Skeletal muscle tissue (tissue), 4 donors: Measurements from ENCODE around the gene ZNF518B. TPM values are rescaled to one million over a fixed set of nuclear protein-coding genes. Genes with fewer than 3 reads are reported as not detected.

Experiments
- H3K27ac ChIP-seq: one replicate; pipeline ENCODE4 v1.7.0; 2013; ENCODE audit warnings: mild to moderate bottlenecking, low read depth, low read length, inconsistent platforms
- H3K27me3 ChIP-seq, 3 donors: one replicate each; pipeline ENCODE4 v1.7.0; 2013; ENCODE audit warnings: low read length in 3 of 3; ENCODE audit not compliant: control insufficient read depth in 3 of 3, insufficient read depth in 3 of 3
- H3K36me3 ChIP-seq, 3 donors: one replicate each; pipeline ENCODE4 v1.7.0; 2013; ENCODE audit warnings: low read length in 3 of 3; ENCODE audit not compliant: control insufficient read depth in 3 of 3, insufficient read depth in 3 of 3
- H3K4me1 ChIP-seq, 3 donors: one replicate each; pipeline ENCODE4 v1.7.0; 2013; ENCODE audit warnings: low read length in 3 of 3, mild to moderate bottlenecking in 3 of 3; ENCODE audit not compliant: control insufficient read depth in 3 of 3, insufficient read depth in 3 of 3
- H3K4me3 ChIP-seq, 3 donors: one replicate each; pipeline ENCODE4 v1.7.0; 2013; ENCODE audit warnings: low read length in 3 of 3
- H3K9ac ChIP-seq, 3 donors: one replicate each; pipeline ENCODE4 v1.7.0; 2013; ENCODE audit warnings: low read length in 3 of 3, mild to moderate bottlenecking in 3 of 3, moderate library complexity in 2 of 3, low read depth in 1 of 3
- H3K9me3 ChIP-seq, 3 donors: one replicate each; pipeline ENCODE4 v1.7.0; 2013; ENCODE audit warnings: low read length in 3 of 3; ENCODE audit not compliant: control insufficient read depth in 3 of 3
- total RNA-seq: library from RNA; depleted of rRNA; stranded (reverse); fragments of >200 nt; gene quantifications from one replicate; pipeline ENCODE4 v1.2.3, GENCODE V29; 2014
- donor health status: Osteomylitis.

The ZNF518B gene
- total RNA-seq, 1 donor from 2014 or later = 23.5 TPM

DNA sequence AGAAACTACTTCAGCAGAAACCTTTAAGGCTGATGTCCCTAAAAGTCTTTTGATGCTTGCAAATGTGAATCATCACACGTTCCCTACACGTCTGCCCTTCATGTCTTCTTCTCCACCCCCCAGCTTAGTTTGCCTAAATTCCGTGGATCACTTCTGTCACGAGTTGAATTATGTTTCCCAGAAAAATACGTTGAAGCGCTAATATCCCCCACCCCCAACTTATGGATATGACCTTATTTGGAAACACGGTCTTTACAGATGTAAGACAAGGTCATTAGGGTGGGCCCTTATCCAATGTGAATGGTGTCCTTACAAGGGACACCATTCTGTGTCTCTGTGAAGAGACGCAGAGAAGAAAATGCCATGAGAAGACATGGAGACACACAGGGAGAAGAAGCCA is 2.1 kb upstream of the ZNF518B start:
- Histone ChIP-seq H3K4me3 (no peak overlapping the region), H3K27ac (no peak overlapping the region), H3K36me3 (peaks cover 0 to 6% (median 0%) of the 10 kb centered on the region in 3 donors), H3K27me3 (peaks cover 22 to 47% (median 31%) of the 10 kb centered on the region in 3 donors), H3K9ac (no peak overlapping the region), H3K9me3 (peaks cover 0 to 2% (median 0%) of the 10 kb centered on the region in 3 donors), H3K4me1 (peaks cover 8 to 20% (median 12%) of the 10 kb centered on the region in 3 donors)

- peaks cover 20 to 38% (median 31%) of the 10 kb centered on the region in 3 donors for H3K27me3 ChIP-seq
- H3K36me3 ChIP-seq = peaks cover 0 to 12% (median 0%) of the 10 kb centered on the region in 3 donors
- peaks cover 8 to 20% (median 12%) of the 10 kb centered on the region in 3 donors for H3K4me1 ChIP-seq
- H3K9ac ChIP-seq = no peak overlapping the region
- H3K27ac ChIP-seq = no peak overlapping the region
- H3K4me3 ChIP-seq = no peak overlapping the region
- H3K9me3 ChIP-seq = peaks cover 0 to 2% (median 0%) of the 10 kb centered on the region in 3 donors
Measured at GRCh38 chr4:10458177-10458576, 951 bp upstream of the ZNF518B start.

GRCh38 chr4:10456595-10457254 is 501 bp downstream of the ZNF518B start:
- H3K27ac ChIP-seq = no peak overlapping the region
- H3K9me3 ChIP-seq = peaks cover 0 to 1% (median under 1%) of the 10 kb centered on the region in 3 donors
- H3K9ac ChIP-seq = peak overlapping the region in 2 of 3 donors; percentile 72 to 76
- H3K36me3 ChIP-seq = peaks cover 0 to 19% (median 8%) of the 10 kb centered on the region in 3 donors
- peaks cover 14 to 25% (median 21%) of the 10 kb centered on the region in 3 donors for H3K27me3 ChIP-seq
- peaks cover 7 to 18% (median 12%) of the 10 kb centered on the region in 3 donors for H3K4me1 ChIP-seq
- H3K4me3 ChIP-seq = peak overlapping the region; percentile 75 to 78 (median 77)

- peaks cover 4 to 15% (median 9%) of the 10 kb centered on the region in 3 donors for H3K4me1 ChIP-seq
- H3K27ac ChIP-seq = no peak overlapping the region
- peak overlapping the region in 2 of 3 donors; percentile 72 to 76 for H3K9ac ChIP-seq
- H3K9me3 ChIP-seq = peaks cover 0 to 2% (median 0%) of the 10 kb centered on the region in 3 donors
- H3K36me3 ChIP-seq = peaks cover 0 to 21% (median 8%) of the 10 kb centered on the region in 3 donors
- peak overlapping the region; percentile 75 to 78 (median 77) for H3K4me3 ChIP-seq
- peaks cover 9 to 20% (median 17%) of the 10 kb centered on the region in 3 donors for H3K27me3 ChIP-seq
Measured at GRCh38 chr4:10456260-10456594, 999 bp downstream of the ZNF518B start.

DNA sequence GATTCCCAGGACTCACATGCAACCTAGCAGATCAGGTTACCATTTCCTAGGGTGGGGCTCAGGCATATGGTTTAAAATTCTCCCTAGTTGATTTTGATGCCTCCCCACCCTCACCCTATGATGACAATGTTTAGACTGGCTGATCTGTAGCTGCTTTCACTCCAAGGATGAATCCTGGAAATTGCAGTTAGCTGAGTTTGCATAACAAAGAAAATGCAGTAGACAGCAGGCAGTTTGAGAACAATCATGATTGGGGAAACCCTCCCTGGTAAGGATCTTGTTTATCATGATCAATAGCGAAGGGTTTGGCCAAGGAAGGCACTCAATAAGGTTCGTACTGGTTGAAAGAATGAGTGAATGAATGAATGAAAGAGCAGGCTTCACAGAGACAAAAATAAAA is 2.1 kb downstream of the ZNF518B start:
- peaks cover 0 to 2% (median 0%) of the 10 kb centered on the region in 3 donors for H3K9me3 ChIP-seq
- no peak overlapping the region for H3K9ac ChIP-seq
- H3K27ac ChIP-seq = no peak overlapping the region
- H3K4me3 ChIP-seq = no peak overlapping the region
- H3K27me3 ChIP-seq = peaks cover 0 to 10% (median 6%) of the 10 kb centered on the region in 3 donors
- peaks cover 4 to 12% (median 6%) of the 10 kb centered on the region in 3 donors for H3K4me1 ChIP-seq
- peaks cover 0 to 22% (median 14%) of the 10 kb centered on the region in 3 donors for H3K36me3 ChIP-seq

- Histone ChIP-seq H3K4me1 (peaks cover 6 to 12% (median 6%) of the 10 kb centered on the region in 3 donors), H3K27ac (no peak overlapping the region), H3K9me3 (peaks cover 0 to 2% (median 0%) of the 10 kb centered on the region in 3 donors), H3K36me3 (peaks cover 0 to 24% (median 15%) of the 10 kb centered on the region in 3 donors), H3K27me3 (peaks cover 0 to 10% (median 6%) of the 10 kb centered on the region in 3 donors), H3K4me3 (no peak overlapping the region), H3K9ac (no peak overlapping the region)
Measured at GRCh38 chr4:10454726-10455125, 2.5 kb downstream of the ZNF518B start.

- no peak overlapping the region for H3K4me3 ChIP-seq
- H3K9ac ChIP-seq = no peak overlapping the region
- H3K27ac ChIP-seq = no peak overlapping the region
- H3K36me3 ChIP-seq = peaks cover 0 to 24% (median 15%) of the 10 kb centered on the region in 3 donors
- H3K27me3 ChIP-seq = peaks cover 0 to 10% (median 3%) of the 10 kb centered on the region in 3 donors
- H3K9me3 ChIP-seq = peaks cover 0 to 2% (median 0%) of the 10 kb centered on the region in 3 donors
- H3K4me1 ChIP-seq = peaks cover 6 to 12% (median 6%) of the 10 kb centered on the region in 3 donors
Measured at GRCh38 chr4:10454121-10454520, 3.1 kb downstream of the ZNF518B start.

DNA sequence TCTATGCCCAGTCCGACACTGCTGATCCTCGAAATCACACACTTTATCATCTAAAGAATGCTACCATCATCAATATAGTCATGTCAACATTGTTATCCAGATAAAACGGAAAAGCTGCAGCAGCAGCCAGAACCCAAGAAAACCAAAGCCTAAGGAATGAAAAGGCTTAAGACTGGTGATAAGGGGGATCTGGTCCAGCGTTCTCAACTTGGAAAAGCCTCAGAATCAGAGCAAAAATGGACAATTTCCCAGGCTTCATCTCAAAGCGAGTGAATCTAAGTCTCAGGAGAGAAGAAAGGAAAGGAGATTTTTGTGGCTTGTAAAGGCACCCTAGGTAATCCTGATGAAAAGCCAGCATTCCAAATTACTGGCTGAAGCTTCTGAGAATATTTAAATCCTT is 8.2 kb downstream of the ZNF518B start:
- peaks cover 11 to 37% (median 32%) of the 10 kb centered on the region in 3 donors for H3K36me3 ChIP-seq
- no peak overlapping the region for H3K4me3 ChIP-seq
- H3K27me3 ChIP-seq = no peaks in the 10 kb centered on the region
- H3K9me3 ChIP-seq = peaks cover 0 to 8% (median 1%) of the 10 kb centered on the region in 3 donors
- H3K27ac ChIP-seq = no peak overlapping the region
- H3K9ac ChIP-seq = no peak overlapping the region
- peaks cover 0 to 2% (median 0%) of the 10 kb centered on the region in 3 donors for H3K4me1 ChIP-seq

DNA sequence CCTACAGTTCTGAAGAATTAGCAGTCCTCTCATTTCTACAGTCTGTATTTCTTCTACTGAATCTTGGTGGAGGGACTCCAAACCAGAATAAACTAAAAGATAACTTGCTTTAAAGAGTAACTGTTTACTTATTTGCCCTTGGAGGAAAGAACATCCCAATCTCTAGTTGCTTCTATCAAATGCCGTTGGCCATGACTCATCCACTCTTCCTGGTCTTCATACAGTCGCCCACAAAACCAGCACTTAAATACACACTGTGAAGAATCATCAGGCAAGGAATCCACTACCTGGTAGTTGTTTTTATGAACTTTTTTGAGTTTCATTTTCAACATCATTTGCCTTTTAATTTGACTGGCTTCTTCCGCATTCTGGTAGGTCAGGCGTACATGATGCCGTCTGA is 14.2 kb downstream of the ZNF518B start:
- Histone ChIP-seq H3K4me3 (no peak overlapping the region), H3K27ac (no peak overlapping the region), H3K9ac (no peak overlapping the region), H3K36me3 (peaks cover 14 to 25% (median 17%) of the 10 kb centered on the region in 3 donors), H3K4me1 (no peaks in the 10 kb centered on the region), H3K27me3 (no peaks in the 10 kb centered on the region), H3K9me3 (peaks cover 0 to 17% (median 2%) of the 10 kb centered on the region in 3 donors)

DNA sequence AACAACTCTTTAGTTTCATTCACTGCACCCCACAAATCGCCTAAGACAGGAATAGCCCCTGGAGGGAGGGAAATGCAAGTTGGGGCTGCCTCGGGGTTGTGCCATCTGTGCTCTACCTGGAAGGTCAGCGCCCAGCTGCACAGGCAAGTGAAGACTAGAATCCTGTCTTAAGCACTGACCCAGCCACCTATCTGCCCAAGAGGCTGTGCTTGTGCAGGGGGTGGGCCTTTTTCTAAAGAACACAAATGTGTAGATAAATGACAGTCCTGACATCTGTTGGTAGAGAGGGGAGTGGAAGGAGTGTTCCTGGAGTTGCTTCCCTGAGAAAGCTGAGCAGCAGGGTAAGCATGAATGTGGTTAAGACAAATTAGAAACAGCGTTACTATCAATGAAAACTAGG is 15.7 kb downstream of the ZNF518B start:
- H3K4me3 ChIP-seq = no peak overlapping the region
- H3K27ac ChIP-seq = no peak overlapping the region
- peaks cover 14 to 17% (median 16%) of the 10 kb centered on the region in 3 donors for H3K36me3 ChIP-seq
- no peak overlapping the region for H3K9ac ChIP-seq
- no peaks in the 10 kb centered on the region for H3K27me3 ChIP-seq
- peaks cover 0 to 15% (median 2%) of the 10 kb centered on the region in 3 donors for H3K9me3 ChIP-seq
- H3K4me1 ChIP-seq = no peaks in the 10 kb centered on the region
